Stimulated activated CD4-positive, alpha-beta T cell treated with anti-CD3 and anti-CD28 coated beads, Interleukin-4, amount 100 ng/mL, for 48 hours (primary cell): ENCODE results near the gene IBA57.

Experiments used
- DNase-seq, 2 donors: peaks; one replicate each; pipeline ENCODE4 v3.0.0-alpha.2; 2020; ENCODE audit warnings: low read depth in 2 of 2

IBA57 gene

DNA sequence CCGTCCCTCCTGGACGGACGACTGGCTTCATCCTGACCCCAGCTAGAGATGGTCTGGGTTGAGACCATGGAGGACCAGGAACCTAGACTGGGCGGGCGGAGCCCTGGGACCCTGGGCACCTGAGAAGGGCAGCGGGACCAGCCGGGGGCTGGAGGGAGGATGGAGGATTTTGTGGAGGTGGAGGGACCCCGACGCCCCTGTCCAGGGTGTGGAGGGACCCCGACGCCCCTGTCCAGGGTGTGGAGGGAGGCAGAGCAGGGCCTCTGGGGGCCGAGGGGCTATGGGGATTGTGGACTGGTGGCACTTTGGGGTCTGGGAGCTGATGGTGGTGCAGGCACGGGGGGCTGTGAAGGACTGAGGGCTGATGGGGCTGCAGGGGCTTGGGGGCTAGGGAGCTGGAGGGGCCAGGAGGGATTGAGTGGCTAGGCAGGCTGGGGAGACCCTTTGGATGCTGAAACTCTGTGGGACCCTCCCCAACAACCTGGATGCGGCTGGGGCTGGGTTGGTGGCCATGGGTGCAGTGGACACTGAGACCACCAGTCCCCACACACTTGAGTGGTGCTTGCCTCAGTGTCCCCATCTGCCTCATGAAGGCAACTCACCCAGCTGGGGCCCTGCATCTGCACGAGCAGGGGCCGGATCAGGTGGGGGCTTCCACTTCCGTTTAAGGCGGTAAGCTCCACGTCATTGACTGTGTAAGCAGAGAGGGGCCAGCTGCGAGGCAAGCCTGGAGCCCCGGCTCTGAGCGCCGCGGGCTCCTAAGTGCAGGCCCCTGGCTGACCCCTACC, 8.5 kb upstream of the IBA57 start:
- DNase-seq = no peak

DNA sequence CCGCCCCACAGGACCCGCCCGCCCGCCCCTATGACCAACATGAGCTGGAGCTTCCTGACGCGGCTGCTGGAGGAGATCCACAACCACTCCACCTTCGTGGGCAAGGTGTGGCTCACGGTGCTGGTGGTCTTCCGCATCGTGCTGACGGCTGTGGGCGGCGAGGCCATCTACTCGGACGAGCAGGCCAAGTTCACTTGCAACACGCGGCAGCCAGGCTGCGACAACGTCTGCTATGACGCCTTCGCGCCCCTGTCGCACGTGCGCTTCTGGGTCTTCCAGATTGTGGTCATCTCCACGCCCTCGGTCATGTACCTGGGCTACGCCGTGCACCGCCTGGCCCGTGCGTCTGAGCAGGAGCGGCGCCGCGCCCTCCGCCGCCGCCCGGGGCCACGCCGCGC, 7.9 kb upstream of the IBA57 start:
- DNase-seq = no peak

DNA sequence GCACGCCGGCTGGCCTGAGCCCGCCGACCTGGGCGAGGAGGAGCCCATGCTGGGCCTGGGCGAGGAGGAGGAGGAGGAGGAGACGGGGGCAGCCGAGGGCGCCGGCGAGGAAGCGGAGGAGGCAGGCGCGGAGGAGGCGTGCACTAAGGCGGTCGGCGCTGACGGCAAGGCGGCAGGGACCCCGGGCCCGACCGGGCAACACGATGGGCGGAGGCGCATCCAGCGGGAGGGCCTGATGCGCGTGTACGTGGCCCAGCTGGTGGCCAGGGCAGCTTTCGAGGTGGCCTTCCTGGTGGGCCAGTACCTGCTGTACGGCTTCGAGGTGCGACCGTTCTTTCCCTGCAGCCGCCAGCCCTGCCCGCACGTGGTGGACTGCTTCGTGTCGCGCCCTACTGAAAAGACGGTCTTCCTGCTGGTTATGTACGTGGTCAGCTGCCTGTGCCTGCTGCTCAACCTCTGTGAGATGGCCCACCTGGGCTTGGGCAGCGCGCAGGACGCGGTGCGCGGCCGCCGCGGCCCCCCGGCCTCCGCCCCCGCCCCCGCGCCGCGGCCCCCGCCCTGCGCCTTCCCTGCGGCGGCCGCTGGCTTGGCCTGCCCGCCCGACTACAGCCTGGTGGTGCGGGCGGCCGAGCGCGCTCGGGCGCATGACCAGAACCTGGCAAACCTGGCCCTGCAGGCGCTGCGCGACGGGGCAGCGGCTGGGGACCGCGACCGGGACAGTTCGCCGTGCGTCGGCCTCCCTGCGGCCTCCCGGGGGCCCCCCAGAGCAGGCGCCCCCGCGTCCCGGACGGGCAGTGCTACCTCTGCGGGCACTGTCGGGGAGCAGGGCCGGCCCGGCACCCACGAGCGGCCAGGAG, 7.2 kb upstream of the IBA57 start:
- no peak for DNase-seq

DNA sequence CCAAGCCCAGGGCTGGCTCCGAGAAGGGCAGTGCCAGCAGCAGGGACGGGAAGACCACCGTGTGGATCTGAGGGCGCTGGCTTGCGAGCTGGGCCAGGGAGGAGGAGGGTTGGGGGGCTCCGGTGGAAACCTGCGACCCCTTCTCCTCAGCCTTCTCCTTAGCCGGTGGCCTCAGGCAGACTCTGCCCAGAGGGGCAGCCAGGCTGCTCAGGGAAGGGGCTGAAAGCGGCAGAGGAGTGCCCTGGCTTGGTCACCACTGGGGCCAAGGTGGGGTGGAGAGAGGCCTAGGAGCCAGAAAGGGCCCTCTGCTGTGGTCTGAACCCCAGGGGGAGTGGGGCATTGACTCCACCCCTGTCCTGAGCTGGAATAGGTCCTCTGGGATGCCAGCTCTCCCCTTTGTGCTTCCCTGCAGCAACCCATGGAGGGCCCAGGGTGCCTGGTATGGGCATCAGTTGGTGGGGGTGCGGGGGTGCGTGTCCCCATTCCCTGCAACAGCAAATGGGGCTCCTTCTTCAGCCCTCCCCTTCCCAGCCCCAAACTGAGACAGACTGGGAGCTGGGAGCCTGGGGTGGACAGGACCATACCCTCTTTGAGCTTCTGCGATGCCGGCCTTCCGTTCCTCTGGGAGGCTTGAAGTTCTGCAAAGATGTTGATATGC, 6.5 kb upstream of the IBA57 start:
- DNase-seq = no peak

DNA sequence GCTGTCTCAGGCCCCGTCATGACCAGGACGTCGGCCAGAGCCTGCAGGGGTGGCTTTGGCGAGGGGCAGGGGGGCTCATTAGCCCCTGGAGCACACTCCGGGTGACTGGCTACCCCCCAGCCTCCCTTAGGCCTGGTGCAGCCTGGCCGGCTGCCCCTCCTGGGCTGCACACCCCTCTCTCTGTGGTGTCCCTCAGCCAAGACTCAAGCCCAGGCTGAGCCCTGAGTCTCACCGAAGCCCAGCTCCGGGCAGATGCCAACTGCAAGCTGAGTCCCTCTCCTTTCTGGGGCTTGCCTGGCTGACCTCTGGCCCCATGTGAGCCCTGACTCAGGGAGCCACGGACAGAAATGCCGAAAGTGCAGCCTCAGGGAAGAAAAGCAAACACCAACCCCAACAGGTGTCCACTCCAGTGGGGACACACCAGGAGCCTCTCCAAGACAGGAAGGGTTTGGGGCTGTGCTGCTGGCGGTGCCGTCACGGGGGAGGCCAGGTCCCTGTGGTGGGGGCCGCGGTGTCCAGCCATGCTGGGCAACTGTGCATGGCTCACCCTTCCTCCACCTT, 5.3 kb upstream of the IBA57 start:
- DNase-seq = no peak

DNA sequence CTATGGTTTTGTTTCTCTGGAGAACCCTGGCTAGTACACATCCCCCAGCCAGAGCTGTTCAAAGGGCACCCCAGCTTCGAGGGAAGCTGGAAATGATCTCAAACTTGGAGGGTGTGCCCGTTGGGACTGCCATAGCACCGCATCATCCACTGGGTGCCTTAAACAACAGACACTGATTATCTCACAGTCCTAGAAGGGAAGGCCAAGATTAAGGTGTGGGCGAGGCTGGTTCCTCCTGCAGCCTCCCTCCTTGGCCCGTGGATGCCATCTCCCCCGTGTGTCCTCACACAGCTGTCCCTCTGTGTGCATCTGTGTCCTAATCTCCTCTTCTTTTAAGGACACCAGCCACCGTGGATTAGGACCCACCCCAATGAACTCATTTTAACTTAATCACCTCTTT, 4.2 kb upstream of the IBA57 start:
- no peak for DNase-seq

DNA sequence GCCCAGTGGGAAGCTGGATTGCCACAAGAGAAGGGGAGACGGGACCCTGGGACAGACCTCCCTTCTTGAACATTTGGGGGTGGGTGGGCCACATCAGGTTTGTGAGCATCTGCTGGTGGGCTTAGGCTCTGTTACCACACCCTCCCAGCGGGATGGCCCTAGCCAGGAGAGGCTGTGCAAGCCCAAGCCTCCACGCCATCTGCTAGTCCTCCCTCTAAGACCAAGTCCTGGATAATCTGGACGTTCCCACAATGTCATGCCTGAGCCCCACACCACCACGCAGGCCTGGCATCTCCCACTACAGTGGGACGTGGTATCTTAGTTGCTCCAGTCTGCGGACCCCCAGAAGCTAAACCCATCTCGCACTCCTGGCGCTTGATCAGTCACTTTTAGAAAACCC, 3.7 kb upstream of the IBA57 start:
- no peak for DNase-seq

DNA sequence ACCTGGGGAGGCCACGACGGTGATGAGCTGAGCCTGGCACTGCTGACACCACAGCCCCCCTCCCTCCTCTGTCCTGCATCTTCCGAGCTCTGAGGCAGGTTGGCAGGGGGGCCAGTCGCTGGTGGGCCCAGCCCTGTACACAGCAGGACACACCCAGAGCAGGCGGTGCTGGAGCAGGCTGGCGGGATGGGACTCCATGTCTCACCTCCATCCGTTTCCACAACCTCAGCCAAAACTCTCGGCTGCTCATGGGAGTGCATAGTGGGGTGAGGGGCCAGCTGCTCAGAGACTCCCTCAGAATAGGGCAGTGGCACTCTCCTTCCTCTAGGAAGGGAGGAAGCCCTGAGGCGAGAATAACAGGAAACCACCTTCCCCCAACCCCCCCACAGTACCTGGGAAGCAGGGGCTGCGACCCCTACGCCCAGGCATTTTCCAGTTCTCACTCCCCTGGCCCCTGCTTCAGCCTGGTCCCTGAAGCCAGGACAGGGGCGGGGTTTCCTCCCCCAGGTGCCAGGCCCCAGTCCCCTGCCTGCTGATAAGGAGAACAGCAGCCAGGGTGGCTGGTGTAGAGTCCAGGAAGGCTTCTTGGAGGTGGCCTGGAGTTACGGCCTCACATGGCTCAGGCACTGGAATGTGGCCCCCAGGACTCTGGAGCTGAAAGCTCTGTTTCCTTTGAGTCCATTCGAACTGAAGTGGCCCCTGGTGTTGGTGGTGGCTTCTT, 3.2 kb upstream of the IBA57 start:
- no peak for DNase-seq

DNA sequence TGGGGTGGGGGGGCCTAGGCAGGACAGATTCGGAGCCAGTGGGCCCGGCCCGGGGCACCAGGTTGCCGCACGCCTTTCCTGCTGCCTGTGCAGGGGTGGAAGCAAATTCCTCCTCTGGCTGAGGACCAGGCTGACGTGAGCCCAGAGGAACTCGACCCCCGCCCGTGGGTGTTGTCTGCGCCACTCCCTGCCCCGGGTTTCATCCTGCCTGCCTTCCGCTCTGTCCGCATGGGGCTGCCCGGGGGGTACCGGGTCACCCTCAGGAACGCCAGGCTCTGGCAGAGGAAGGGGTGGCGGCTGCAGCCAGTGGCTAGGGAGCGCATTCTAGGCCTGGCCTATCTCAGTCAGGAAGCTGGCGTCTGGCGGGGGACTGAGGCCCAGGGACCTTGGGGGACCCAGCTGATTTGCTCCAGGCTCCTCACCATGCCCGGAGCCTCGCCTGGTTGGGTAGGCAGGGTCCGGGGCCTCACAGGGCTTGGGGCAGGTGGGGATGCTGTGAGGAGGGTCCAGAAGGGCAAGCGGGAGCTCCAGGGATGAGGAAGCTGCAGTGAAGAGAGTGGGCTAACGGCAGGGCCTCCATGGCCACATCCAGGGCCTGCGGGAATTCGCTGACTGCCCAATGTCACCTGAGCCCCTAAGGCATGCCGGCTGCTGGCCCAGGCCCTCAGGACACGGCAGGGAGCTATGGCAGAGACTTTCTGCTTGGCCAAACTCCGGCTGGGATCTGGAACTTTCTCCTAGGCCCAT, 2.4 kb upstream of the IBA57 start:
- DNase-seq = no peak

DNA sequence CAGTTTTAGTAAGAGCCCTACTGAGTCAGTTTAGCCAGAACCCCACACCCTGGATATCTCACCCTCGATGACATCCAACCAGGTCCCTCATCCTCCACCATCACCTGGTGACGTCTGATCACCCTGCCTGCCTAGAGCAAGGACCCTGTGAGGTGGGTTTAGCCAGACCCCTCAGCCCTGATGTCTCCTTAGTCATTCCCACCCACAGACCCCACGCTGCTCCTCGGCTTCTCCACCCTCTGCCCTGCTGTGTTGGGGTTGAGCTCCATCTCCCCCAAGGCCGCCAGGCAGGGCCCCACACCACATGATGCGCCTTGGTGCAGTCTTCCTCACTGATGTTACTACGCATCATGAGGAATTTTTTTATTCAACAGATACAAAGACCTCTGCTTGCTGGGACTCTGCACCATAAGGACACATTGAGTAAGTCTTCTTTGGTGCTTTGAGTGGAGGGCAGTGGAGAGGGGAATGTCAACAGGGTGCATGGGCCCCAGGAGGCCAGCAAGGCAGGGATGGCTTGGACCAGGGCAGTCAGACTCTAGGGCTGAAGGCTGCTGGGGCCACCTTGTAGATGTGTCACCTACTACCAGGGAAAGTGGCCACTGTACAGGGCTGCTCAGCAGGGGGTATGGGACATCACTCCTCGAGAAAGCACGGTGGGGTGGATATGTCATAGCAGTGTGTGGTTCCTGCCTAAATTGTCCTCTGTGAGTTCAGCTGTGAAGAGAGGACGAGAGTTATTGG, 1.7 kb upstream of the IBA57 start:
- DNase-seq = no peak

DNA sequence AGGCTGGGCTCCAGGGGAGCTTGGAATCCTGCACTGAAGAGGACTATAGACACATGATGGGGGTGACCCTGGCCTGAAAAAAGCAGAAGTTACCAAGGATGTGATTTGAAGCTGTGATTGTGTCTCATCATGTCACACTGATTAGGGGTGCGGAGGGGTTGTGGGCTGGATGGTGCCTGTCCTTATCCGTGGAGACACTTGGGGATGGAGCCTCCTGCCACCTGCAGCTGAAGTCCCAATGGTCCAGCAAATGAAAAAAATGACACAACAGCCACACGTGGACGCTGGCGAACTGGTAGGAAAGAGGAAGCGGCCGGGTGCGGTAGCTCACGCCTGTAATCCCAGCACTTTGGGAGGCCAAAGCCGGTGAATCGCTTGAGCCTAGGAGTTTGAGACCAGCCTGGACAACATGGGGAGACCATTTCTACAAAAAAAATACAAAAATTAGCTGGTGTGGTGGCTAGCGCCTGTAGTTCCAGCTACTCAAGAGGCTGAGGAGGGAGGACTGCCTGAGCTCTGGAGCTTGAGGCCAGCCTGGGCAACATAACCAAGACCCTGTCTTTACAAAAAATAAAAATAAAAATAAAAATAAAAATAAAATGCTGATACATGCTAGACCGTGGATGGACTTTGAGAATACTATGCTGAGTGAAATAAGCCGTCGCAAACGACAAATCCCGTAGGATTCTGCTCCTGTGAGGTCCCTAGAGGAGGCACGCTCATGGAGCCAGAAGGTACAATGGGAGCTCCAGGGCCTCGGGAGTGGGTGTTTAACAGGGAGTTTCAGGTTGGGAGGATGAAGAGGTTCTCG, 838 bp upstream of the IBA57 start:
- no peak for DNase-seq

DNA sequence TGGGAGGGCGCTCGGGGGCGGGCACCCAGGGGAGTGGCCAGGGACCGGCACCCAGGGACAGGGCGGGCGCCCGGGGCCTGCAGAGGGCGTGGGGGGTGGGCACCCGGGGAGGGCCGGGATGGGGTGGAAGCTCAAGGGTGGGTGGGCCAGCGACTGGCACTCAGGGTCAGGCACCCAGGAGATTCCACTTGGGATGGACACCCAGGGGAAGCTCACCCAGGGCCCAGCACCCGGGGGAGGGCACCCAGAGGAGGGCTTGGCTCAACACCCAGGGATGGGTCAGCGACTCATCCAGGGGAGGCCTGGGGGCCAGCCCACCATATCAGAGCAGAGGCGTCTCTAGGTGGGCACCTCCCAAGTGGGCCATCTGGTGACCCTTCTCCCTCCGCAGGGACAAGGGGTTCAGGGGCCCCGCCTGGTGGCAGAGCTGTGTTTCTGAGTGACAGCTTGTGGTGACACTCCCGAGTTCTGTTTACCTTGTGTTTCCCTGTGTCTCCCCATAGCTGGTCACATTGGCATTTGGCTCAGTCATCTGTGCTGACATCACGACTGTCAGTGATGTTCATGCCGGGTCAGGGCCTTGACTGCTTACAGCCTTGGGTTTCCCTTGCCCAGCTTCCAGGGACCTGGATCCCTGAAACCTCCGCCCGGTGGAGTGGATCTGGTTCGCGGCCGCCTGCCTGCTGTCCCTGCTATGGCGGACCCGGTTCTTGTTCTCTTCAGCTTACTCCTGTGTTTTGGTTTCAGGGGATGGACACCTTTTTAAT, 749 bp downstream of the IBA57 start:
- DNase-seq = peak; percentile 36 to 40

DNA sequence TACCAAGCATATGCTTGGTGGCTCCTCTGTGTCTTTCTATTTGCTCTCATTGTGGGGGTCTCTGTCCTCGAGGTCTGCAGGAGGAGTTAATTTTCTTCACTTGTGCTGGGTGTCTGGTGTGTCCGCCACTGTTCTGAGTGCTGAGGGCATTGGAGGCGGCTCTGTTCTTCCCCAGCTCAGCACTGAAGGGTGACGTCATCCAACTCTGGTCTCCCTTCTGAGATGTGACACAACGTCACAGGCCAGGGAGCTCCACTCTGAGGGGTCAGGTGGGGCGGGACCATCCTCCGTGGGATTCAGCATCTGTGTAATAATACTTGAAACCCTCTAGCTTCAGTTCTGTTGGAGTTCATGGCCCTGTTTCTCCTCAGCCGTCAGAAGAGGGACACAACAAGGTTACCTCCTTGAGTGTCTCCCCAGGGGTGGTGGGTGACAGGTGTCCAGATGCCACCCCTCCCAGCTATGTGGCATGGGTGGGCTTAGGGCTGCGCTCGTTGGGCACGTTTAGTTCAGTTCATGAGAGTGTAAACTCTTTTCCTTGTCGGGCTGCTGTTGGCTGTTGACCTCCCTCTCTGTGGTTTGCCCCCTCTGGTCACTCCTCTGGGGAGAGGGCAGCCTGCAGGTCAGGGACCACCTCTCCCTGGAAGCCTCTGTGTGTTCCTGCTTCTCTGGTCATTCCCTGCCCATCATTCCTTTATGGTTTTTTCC, 3.1 kb downstream of the IBA57 start:
- no peak for DNase-seq

DNA sequence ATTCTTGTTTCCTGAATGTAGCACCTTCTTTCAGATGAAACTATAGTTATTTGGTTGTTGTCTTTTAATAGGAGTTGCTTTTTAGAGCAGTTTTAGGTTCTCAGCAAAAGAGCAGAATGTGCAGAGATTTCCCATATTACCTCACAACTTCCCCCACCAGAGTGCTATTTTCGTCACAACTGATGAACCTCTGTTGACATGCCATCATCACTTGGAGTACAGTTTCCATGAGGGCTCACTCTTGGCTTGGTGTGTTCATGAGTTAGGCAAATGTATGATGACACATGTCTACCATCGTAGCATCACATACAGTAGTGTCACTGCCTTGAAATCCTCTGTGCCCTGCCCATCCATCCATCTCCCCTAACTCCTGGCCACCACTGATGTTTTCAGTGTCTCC, 3.7 kb downstream of the IBA57 start:
- DNase-seq = no peak

DNA sequence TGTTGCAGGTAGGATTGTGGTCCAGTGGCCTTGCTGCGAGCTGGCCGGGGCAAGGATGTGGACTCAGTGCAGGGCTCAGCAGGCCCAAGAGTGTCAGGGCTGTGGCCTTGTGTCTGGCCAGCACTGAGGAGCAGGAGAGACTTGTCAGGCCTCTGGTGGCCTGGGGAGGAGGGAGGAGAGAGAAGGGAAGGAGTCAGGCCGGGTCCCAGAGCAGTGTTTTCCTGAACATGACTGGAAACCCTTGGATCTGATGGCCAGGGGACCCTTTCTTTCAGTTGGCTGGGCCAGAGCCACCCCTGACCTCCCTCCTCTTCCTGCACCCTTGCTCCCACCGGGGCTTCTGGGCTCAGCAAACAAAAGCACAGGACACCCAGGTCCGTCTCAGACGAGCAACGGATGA, 5.1 kb downstream of the IBA57 start:
- DNase-seq = no peak

DNA sequence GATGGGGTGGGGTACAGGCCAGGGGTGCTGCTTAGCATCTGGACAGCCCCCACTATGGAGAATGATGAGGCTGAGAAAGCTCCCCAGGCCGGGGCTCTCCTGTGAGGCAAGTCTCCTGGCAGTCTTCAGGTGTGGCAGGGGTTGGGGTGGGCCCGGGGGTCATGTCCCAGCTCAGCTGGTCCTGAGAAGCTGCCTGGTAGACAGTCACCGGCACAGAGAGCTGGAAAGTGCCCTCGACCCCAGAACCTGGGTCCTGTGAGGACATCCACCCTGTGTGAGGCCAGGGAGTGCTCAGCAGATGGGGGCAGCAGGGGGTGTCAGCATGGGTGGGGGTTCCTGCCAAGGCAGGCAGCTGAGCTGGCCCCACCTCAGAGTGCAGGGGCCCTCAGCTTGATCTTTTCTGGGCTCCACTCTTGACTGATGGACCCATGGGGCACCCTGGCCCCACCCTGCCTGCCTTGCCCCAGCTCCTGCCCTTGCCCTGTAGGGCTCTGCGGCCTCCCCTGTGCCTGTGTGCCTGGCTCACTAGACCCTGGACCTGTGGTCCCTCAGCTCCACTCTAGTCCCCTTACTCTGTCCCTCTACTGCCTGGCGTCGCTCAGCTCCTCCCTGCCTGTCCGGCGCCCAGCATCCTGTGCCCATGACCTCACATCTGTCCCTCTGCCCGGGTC, 5.8 kb downstream of the IBA57 start:
- no peak for DNase-seq
